ENCODE data around the gene LSM6.

- TF ChIP-seq, protein P1, sequence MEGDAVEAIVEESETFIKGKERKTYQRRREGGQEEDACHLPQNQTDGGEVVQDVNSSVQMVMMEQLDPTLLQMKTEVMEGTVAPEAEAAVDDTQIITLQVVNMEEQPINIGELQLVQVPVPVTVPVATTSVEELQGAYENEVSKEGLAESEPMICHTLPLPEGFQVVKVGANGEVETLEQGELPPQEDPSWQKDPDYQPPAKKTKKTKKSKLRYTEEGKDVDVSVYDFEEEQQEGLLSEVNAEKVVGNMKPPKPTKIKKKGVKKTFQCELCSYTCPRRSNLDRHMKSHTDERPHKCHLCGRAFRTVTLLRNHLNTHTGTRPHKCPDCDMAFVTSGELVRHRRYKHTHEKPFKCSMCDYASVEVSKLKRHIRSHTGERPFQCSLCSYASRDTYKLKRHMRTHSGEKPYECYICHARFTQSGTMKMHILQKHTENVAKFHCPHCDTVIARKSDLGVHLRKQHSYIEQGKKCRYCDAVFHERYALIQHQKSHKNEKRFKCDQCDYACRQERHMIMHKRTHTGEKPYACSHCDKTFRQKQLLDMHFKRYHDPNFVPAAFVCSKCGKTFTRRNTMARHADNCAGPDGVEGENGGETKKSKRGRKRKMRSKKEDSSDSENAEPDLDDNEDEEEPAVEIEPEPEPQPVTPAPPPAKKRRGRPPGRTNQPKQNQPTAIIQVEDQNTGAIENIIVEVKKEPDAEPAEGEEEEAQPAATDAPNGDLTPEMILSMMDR (IDR thresholded peaks at IDR 0.05; ENCODE audit: insufficient read depth, low read length, poor library complexity, severe bottlenecking): no peak
- TF ChIP-seq EZH2phosphoT487 (conservative IDR thresholded peaks at IDR 0.05; ENCODE audit: low read length): no peak
Observed at GRCh38 chr4:146182443-146182842, 6.9 kb downstream of the LSM6 start.

Measured in SU-DHL-6 (cell line).